NB4 (cell line): ENCODE results near the gene ZBTB42.

ENCODE experiments used
- DNase-seq: peaks from one replicate; pipeline ENCODE4 v3.0.0; 2010; ENCODE audit warnings: low read depth
- H3K4me3 ChIP-seq: one replicate; pipeline ENCODE4 v1.5.1; 2011; ENCODE audit warnings: mild to moderate bottlenecking, low read depth, low read length, moderate library complexity
- MYC ChIP-seq: IDR thresholded peaks from 2 replicates; pipeline ENCODE4 v1.6.1; 2011; ENCODE audit warnings: low read depth, low read length
- POLR2A ChIP-seq: IDR thresholded peaks from 2 replicates; pipeline ENCODE4 v1.6.1; 2011; ENCODE audit warnings: mild to moderate bottlenecking; ENCODE audit not compliant: insufficient read length; ENCODE audit errors: extremely low read depth
- TF ChIP-seq, protein P1 (sequence below): IDR thresholded peaks from 2 replicates; pipeline ENCODE4 v1.6.1; 2011; ENCODE audit warnings: low read depth, low read length
- TF ChIP-seq, protein P2 (sequence below): IDR thresholded peaks from one replicate; pipeline ENCODE4 v1.5.1; 2012; ENCODE audit warnings: low read depth, low read length

The ZBTB42 gene

DNA sequence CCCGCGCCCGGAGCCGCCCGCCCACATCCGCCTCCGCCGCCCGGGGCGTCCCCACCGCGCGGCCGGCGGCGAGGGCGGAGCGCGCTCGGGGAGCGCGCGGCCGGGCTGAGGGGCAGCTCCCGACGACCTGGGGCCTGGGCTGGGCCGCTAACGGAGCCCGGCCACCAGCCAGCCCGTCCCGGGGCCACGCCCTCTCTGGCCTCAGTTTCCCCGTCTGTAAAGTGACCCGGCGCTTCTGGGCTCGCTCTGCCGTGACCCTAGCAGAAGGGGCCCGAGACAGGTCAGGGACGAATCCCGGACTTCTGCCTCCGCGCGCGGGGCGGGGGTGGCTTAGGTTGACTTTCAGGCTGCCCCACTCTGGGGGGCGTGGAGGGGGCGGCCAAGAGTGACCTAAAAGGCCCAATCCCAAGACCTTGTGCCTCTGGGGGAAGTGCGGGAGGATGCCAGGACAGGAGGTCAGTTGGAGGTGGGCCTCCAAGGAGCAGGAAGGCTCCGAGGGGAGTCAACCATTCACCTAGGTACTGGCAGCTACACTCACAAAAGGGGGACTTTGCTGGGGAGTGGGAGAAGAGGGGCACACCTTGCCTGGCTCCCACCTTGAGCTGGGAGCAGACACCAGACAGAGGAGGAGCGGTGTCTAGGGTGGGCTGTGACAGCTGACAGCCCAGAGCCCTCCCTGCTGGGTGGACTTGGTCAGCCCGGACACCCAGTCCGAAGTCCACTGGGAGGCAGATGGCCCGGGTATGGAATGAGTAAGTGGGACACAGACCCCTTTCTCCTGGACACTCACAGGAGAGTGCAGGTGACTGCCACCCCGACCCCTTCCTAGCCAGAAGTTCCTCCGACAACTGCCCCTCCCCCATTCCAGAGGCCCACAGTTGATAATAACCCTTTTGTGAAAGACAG, 4.9 kb upstream of the ZBTB42 start:
- DNase-seq: peak; percentile 65
- TF ChIP-seq, protein P1, sequence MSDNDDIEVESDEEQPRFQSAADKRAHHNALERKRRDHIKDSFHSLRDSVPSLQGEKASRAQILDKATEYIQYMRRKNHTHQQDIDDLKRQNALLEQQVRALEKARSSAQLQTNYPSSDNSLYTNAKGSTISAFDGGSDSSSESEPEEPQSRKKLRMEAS: no peak
- TF ChIP-seq, protein P2, sequence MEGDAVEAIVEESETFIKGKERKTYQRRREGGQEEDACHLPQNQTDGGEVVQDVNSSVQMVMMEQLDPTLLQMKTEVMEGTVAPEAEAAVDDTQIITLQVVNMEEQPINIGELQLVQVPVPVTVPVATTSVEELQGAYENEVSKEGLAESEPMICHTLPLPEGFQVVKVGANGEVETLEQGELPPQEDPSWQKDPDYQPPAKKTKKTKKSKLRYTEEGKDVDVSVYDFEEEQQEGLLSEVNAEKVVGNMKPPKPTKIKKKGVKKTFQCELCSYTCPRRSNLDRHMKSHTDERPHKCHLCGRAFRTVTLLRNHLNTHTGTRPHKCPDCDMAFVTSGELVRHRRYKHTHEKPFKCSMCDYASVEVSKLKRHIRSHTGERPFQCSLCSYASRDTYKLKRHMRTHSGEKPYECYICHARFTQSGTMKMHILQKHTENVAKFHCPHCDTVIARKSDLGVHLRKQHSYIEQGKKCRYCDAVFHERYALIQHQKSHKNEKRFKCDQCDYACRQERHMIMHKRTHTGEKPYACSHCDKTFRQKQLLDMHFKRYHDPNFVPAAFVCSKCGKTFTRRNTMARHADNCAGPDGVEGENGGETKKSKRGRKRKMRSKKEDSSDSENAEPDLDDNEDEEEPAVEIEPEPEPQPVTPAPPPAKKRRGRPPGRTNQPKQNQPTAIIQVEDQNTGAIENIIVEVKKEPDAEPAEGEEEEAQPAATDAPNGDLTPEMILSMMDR: no peak
- no peak for TF ChIP-seq MYC
- TF ChIP-seq POLR2A: peak; percentile 67
- peak overlapping the region; percentile 28 for H3K4me3 ChIP-seq

DNA sequence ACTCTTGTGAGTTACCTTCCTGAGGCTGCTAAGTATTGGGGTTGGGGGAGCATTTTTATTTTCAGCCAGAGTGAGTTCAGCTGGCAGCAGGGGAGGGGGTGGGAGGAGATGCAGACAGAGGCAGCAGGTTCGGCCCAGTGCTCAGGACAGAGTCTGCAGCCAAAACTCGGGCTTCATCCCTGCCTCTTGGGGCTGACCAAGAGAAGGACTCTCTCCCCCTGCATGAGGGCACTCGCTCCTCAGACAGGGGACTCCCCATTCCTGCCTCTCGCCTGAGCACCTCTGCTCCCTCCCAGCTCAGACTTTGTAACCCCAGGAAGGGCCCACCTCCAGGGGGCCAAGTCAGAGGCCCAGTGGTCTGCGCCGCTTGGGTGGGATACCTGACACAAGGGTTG, 4.2 kb upstream of the ZBTB42 start:
- TF ChIP-seq, protein P2: no peak
- TF ChIP-seq, protein P1: no peak
- no peak for TF ChIP-seq MYC
- TF ChIP-seq POLR2A: no peak
- no peak overlapping the region for H3K4me3 ChIP-seq

GRCh38 chr14:104797115-104798044, 3.5 kb upstream of the ZBTB42 start:
- no peak overlapping the region for H3K4me3 ChIP-seq
- TF ChIP-seq, protein P2: no peak
- TF ChIP-seq MYC (no peak), POLR2A (no peak)
- TF ChIP-seq, protein P1: no peak
- no peak for DNase-seq

More for the DNA sequence above, 4.2 kb upstream of the ZBTB42 start:
- DNase-seq: no peak

DNA sequence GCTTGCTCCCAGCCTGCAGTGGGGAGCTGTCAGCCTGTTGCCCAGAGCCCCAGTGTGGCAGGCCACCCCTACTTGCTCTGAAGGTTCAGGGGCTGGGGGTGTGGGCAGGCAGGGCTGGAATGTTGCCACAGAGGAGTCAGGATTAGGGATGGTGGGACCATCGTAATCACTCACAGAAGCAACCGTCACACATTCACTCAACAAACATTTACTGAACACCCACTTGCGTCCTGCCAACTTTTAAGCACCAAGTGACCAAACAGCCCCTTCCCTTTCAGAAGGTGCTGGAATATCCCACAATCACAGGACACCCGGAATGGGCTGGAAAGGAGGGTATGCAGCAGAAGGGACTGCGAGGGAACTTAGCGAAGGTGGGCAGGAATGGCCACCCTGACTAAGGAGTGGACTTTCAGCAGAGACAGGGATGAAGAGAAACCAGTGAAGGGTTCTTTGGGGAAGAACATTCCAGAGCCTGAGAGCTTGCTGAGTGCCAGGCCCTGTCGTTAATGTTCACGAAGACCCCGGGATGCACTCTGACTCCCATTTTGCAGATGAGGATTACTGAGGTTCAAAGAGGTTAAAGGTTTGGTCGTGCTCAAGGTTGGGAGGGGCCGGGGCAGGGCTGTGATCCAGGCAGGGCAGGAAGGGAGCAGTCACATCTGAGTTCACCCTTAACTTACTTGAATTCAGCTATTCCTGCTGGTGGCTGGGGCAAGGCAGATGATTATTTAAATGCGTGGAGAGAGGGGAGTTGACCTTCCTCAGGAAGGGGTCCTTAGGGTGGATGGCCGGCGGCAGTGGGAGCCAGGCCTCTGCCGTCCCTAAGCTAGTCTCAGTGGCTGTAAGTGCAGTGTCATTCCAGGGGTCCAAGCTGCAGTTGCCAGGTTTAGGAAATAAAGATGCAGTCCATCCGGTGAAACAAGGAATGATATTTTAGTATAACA, 2.3 kb upstream of the ZBTB42 start:
- H3K4me3 ChIP-seq: no peak overlapping the region
- no peak for DNase-seq
- TF ChIP-seq, protein P1: no peak
- no peak for TF ChIP-seq POLR2A
- TF ChIP-seq, protein P2: no peak
- TF ChIP-seq MYC: no peak

DNA sequence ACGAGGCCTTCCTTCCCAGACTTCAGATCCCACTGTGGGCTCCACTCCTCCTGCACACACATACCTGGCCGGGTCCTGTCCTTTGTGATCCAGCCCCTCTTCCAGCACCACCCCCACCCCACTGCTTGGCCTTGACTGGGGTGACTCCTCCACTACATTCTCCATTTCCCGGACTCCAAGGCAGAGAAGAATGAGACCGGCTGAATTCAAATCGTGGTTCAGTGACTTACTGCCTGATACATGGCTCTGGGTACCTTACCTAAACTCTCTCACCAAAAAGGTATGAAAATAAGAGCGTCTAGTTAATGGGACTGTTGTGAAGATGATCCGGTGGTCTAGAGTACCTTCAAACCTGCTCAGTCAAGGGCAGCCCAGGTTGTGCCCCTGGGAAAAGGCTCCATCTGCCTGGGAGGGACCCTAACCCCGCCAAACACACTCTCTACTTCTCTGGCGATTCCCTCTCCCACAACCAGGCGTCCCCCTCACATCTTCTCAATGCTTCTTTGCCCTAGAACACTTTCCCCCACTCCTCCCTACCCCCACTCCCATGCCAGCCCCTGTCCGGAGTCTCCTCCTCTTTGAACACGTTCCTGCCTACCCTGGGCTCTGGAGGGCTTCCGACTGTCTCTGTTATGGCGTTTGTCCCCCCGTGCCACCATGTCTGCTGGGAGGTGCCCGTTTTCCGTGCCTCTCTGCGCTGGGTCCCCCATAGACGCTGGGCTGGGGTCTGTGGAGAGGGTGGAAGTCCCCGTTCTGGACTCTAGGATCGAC, 1.5 kb upstream of the ZBTB42 start:
- TF ChIP-seq POLR2A (no peak), MYC (no peak)
- TF ChIP-seq, protein P1: no peak
- TF ChIP-seq, protein P2: no peak
- no peak overlapping the region for H3K4me3 ChIP-seq
- no peak for DNase-seq
